HG03342 (cell line): Measurements from ENCODE around the gene ASIC4.

Source experiments
- ATAC-seq: cut with Tn5 transposase; IDR thresholded peaks from one replicate; pipeline ENCODE4 v1.9.1; 2021; ENCODE audit warnings: mild to moderate bottlenecking, moderate library complexity; ENCODE audit not compliant: unreplicated experiment

Gene ASIC4

DNA sequence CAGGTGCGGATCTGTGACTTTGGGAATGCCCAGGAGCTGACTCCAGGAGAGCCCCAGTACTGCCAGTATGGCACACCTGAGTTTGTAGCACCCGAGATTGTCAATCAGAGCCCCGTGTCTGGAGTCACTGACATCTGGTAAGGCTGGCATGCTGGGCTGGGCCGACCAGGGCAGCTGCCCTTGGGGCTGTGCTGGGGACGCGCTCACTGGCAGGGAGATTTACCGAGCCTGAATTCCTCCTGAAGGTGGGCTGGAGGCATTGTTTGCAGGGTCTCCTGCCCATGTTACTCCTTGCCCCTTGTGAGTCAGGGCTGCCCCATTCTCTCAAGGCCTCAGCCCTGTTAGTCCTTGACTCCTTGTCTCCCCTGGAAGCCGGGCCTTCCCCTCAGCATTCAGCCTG, 34.3 kb upstream of the ASIC4 start:
- no peak for ATAC-seq

DNA sequence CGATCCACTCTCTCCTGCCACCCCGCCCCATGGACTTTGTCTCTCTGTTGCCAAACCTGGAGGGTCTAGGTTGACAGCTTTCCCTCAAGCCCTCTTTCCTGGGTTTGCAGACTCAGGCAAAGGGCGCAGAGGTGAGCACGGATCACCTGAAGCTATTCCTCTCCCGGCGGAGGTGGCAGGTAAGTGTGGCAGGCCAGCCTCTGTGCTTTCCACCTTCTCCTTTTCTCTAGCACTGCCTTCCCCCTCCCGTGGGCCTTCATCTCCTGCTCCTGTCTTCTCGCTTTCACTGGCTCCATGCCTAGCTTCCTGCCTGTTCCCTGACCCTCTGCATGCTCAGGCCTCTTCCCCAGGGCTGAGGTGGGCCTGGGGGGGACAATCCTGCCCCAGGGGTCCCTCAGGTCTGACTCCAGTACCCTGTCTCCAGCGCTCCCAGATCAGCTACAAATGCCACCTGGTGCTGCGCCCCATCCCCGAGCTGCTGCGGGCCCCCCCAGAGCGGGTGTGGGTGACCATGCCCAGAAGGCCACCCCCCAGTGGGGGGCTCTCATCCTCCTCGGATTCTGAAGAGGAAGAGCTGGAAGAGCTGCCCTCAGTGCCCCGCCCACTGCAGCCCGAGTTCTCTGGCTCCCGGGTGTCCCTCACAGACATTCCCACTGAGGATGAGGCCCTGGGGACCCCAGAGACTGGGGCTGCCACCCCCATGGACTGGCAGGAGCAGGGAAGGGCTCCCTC, 31.4 kb upstream of the ASIC4 start:
- ATAC-seq = no peak

DNA sequence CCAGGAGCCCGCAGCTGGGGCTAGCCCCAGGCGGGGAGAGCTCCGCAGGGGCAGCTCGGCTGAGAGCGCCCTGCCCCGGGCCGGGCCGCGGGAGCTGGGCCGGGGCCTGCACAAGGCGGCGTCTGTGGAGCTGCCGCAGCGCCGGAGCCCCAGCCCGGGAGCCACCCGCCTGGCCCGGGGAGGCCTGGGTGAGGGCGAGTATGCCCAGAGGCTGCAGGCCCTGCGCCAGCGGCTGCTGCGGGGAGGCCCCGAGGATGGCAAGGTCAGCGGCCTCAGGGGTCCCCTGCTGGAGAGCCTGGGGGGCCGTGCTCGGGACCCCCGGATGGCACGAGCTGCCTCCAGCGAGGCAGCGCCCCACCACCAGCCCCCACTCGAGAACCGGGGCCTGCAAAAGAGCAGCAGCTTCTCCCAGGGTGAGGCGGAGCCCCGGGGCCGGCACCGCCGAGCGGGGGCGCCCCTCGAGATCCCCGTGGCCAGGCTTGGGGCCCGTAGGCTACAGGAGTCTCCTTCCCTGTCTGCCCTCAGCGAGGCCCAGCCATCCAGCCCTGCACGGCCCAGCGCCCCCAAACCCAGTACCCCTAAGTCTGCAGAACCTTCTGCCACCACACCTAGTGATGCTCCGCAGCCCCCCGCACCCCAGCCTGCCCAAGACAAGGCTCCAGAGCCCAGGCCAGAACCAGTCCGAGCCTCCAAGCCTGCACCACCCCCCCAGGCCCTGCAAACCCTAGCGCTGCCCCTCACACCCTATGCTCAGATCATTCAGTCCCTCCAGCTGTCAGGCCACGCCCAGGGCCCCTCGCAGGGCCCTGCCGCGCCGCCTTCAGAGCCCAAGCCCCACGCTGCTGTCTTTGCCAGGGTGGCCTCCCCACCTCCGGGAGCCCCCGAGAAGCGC, 30.6 kb upstream of the ASIC4 start:
- no peak for ATAC-seq

DNA sequence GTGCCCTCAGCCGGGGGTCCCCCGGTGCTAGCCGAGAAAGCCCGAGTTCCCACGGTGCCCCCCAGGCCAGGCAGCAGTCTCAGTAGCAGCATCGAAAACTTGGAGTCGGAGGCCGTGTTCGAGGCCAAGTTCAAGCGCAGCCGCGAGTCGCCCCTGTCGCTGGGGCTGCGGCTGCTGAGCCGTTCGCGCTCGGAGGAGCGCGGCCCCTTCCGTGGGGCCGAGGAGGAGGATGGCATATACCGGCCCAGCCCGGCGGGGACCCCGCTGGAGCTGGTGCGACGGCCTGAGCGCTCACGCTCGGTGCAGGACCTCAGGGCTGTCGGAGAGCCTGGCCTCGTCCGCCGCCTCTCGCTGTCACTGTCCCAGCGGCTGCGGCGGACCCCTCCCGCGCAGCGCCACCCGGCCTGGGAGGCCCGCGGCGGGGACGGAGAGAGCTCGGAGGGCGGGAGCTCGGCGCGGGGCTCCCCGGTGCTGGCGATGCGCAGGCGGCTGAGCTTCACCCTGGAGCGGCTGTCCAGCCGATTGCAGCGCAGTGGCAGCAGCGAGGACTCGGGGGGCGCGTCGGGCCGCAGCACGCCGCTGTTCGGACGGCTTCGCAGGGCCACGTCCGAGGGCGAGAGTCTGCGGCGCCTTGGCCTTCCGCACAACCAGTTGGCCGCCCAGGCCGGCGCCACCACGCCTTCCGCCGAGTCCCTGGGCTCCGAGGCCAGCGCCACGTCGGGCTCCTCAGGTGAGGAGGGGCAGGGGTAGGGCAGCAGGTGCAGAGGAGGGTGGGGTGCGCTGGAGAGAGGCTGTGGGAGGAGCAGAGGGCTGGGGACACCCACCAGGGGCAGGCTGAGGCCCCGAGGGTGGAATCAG, 29.7 kb upstream of the ASIC4 start:
- ATAC-seq = no peak

DNA sequence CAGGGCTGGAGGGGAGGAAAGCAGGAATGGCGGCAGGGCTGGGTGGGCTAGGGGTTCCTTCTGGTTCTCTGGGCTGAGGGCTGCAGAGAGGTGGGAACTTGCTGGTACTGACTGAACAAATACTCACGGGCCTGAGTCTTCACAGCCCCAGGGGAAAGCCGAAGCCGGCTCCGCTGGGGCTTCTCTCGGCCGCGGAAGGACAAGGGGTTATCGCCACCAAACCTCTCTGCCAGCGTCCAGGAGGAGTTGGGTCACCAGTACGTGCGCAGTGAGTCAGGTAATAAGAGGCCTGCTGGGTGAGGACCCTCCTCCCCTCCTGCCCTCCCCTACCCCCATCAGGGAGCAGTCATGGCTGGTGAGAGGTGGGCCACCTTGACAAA, 29.1 kb upstream of the ASIC4 start:
- ATAC-seq = no peak

DNA sequence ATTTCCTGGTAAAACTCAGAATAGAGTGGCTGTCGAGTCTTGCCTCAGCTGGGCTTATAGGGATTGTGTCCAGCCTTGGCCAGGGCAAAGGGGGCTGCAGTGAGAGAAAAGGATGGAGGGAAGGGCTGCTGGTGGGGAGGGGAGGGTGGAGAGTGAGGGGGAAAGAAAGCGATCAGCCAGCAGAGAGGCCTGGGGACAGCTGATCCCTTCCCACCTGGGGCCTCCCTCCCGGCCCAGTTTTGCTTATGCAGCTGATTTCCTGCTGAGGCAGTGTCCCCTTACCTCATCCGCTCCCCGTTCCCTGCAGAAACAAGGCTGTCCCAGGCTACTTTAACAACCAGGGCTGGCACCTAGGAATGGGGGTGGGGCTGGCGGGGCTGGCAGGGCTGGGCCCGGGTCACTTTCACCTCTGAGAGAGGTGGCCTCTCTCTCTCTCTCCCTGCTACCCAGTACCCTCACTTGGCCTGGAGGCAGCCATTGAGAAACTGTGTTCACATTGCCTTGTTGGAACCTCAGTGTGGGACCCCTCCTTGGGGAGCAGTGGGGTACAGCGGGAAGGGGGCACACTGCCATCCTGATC, 27.8 kb upstream of the ASIC4 start:
- no peak for ATAC-seq

DNA sequence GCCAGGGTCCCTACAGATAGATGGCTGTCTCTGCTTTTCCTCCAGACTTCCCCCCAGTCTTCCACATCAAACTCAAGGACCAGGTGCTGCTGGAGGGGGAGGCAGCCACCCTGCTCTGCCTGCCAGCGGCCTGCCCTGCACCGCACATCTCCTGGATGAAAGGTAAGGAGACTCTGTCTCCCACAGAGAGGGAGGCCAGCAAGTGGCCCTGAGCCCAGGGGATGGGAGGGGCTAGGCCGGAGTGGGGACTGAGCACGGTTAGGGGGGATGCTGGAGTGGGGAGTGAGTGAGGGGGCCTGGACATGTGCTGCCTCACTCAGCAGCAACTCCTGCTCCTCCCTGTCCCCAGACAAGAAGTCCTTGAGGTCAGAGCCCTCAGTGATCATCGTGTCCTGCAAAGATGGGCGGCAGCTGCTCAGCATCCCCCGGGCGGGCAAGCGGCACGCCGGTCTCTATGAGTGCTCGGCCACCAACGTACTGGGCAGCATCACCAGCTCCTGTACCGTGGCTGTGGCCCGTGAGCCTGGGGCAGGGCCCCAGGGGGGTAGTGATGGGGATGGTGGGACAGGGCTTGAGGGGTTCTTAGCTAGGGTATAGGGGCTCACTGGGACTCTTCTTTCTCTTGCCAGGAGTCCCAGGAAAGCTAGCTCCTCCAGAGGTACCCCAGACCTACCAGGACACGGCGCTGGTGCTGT, 26.0 kb upstream of the ASIC4 start:
- no peak for ATAC-seq

DNA sequence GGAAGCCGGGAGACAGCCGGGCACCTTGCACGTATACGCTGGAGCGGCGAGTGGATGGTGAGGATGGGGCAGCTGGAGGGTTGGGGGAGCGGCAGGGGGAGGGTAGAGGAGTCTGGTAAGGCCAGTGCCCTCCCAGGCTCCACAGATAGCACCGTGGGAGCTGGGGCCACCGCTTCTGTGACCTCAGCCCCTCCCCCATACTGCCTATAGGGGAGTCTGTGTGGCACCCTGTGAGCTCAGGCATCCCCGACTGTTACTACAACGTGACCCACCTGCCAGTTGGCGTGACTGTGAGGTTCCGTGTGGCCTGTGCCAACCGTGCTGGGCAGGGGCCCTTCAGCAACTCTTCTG, 25.5 kb upstream of the ASIC4 start:
- no peak for ATAC-seq

DNA sequence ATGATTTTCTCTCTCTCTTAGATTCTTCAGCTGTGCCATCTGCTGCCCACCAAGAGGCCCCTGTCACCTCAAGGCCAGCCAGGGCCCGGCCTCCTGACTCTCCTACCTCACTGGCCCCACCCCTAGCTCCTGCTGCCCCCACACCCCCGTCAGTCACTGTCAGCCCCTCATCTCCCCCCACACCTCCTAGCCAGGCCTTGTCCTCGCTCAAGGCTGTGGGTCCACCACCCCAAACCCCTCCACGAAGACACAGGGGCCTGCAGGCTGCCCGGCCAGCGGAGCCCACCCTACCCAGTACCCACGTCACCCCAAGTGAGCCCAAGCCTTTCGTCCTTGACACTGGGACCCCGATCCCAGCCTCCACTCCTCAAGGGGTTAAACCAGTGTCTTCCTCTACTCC, 25.0 kb upstream of the ASIC4 start:
- ATAC-seq = no peak

DNA sequence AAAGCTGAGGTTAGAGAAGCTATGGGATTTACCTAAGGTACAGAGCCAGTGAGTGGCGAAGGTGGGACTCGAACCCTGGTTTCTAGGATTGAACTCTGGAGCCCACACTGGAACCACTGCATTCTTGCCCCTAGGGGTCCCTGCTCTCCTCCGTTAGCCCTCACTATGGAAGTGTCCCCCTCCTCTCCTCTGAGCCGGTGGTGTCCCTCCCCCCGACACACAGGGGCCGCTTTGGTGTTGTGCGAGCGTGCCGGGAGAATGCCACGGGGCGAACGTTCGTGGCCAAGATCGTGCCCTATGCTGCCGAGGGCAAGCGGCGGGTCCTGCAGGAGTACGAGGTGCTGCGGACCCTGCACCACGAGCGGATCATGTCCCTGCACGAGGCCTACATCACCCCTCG, 24.1 kb upstream of the ASIC4 start:
- no peak for ATAC-seq

DNA sequence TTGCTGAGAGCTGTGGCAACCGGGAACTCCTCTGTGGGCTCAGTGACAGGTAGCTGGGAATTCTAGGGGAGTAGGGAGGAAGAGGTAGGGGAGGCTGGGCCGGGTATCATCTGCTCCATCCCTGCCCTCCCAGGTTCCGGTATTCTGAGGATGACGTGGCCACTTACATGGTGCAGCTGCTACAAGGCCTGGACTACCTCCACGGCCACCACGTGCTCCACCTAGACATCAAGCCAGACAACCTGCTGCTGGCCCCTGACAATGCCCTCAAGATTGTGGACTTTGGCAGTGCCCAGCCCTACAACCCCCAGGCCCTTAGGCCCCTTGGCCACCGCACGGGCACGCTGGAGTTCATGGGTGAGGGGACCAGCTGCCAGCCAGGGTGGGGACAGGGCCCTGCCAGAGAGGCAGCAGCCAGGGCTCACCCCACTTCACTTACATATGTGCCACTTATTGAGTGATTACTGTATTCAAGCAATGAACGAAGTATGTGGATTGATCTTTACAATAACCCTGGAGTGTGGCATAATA, 23.6 kb upstream of the ASIC4 start:
- no peak for ATAC-seq

DNA sequence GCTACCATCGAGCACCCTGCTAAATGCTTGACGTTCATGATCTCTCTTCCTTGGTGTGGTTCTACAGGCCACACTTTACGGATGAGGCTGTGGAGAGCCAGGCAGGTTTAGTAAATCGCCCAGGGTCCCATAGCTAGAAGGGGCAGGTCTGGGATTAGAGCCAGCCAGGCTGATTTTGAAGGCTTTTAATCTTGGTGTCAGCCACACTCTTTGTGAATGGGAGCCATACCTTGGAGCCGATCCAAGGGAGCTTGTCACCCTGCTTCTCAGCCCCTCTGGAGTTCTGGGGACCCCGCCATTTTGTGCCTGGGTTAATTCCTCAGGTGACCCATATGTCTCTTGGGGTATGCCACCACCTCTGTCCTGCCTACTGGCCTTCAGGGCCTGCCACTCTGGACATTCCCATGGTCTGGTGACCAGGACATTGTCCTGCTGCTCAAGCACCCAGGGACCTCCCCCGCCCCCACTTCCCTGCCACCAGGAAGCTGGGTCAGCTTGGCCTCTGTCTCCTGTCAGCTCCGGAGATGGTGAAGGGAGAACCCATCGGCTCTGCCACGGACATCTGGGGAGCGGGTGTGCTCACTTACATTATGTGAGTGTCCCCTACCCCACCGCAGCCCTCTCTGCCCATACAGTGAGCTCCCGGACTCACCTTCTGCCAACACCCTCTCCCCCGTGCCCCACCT, 22.9 kb upstream of the ASIC4 start:
- no peak for ATAC-seq

DNA sequence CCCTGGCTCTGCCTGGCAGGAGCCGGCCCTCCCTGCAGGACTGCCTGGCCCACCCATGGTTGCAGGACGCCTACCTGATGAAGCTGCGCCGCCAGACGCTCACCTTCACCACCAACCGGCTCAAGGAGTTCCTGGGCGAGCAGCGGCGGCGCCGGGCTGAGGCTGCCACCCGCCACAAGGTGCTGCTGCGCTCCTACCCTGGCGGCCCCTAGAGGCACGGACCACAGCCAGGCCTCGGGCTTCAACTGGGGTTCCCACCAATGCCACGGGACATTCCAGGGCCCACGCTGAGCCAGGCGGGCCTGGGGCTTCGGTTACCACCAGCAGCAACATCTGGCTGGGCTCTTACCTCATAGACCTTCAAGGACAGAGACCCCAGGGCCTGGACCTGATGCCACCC, 21.7 kb upstream of the ASIC4 start:
- no peak for ATAC-seq

DNA sequence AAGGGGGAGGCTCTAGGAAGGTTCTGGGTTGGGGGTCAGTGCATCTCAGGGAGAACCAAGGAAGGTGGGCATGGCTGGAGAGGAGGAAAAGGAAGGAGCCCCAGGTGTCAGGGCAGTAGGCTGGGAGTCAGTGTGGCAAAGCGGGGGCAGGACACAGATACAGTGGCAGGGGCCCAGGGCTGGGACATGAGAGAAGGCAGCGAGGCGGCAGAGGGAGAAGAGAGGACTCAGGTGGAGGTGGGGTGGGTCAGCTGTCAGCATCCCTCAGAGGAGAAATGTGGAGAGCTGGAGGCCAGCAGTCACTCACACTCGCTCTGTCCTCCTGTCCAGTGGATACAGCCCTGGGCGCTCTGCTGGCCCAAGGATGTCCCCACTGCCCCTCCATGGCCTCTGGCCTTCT, 21.2 kb upstream of the ASIC4 start:
- no peak for ATAC-seq

DNA sequence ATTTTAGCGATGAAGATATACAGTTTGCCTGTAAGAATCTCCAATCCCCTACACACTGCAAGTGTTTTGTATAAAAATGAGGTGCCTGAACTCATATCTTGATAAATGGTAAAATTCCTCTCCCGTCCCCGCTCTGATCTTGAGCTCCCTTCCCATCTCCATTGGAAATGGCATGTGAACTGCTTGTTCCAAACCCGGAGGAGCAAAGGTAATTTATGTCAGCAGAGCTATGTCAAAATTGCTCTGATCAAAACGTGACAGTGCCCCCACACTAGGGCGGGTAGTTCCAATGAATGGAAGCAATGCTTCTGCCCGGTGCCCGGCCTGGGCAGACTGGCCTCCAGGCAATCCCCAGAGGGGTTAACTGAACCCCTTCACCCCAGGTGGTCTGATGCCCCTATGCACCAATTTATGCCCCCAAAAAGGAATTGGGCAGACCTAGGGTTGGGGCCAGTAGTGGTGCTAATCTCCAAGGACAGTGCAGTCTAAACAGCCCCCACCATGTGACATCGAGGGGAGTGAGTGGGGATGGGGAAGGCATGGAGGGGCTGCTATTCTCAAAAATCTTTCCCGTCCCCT, 19.2 kb upstream of the ASIC4 start:
- ATAC-seq = no peak

DNA sequence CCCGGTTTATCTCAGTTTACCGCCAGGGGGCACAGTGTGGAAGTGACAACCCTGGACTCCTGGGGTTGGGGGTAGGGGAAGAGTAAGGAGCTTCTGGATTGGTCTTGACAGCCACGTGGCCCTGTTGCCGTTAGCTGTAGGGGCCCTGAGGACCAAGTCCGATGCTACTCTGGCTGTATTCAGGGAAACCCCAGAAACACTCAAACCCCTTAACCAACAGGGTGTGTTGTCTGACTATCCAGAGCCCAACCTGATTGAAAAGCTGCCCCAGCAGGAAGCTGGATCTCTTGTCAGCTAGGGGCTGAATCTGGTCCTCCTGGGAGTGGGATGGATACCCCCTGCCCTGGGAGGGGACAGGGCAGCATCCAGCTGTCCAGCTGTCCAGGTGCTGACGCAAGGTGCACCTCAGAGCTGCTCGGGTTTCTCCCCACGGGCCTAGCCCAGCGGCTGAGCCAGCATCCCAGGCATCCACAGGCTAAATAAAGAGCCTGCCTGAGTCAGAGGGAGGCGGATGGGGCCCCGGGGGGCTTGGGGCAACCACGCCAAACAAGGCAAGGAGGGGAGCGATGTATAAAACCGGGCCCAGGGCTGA, 18.7 kb upstream of the ASIC4 start:
- ATAC-seq = peak; percentile 28

DNA sequence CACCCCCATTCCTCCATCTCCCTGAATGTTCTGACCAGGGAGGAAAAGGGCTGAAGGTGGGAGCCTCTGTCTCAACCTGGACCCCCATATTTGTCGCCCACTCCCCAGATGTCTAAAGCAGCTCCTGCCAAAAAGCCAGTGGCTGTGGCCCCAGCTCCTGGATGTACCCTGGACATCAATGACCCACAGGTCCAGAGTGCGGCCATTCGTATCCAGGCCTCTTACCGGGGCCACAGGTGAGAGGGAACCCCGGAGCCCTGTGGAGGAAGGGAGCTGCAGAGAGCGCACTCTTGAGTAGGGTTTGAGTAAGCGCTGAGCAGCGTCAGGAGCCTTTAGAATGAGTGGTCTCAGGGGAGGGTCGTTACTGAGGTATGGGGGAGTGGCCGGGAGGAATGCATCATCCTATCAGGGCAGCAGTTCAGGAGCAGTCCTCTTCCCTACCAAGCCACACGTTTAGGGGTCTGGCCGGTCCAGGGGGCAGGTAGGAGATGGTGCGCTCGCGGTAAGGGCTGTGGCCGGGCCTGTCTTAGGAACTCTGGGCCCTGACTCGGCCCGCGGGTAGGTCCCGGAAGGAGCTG, 17.9 kb upstream of the ASIC4 start:
- ATAC-seq = no peak

DNA sequence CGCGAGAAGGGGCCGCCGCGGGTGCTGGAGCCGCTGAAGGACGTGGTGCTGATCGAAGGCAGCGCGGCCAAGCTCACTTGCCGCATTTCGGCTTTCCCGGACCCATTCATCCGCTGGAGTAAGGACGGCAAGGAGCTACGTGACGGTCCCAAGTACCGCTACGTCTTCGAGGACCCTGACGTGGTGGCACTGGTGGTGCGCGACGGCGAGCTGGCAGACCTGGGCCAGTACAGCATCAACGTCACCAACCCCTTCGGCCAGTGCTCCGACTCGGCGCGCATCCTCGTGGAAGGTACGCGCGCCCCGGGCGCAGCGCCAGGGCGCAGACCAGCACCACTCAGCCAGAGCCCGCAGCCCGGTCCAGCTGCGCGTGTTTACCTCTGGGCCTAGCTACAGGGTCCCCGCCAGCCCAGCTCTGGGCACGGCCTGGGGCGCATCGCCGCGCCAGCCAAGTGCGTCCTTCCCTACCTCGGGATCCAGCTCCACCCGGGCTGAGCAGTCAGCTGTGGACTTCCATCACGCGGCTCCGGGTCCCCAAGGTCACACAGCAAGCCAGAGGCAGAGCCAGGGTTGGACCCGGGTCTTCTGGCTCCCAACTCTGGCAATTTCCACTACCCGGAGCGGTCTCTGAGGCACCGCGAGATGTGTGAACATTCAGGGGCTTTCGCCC, 17.3 kb upstream of the ASIC4 start:
- no peak for ATAC-seq
